DMS79 (cell line): ENCODE measurements around the gene CCNH.
A peak's percentile ranks its signal among the peaks of the same experiment; 100 is the strongest.

Experiments
- DNase-seq: peaks from one replicate; lab custom pipeline; 2025; lab: John Stamatoyannopoulos, UW

Gene CCNH

DNA sequence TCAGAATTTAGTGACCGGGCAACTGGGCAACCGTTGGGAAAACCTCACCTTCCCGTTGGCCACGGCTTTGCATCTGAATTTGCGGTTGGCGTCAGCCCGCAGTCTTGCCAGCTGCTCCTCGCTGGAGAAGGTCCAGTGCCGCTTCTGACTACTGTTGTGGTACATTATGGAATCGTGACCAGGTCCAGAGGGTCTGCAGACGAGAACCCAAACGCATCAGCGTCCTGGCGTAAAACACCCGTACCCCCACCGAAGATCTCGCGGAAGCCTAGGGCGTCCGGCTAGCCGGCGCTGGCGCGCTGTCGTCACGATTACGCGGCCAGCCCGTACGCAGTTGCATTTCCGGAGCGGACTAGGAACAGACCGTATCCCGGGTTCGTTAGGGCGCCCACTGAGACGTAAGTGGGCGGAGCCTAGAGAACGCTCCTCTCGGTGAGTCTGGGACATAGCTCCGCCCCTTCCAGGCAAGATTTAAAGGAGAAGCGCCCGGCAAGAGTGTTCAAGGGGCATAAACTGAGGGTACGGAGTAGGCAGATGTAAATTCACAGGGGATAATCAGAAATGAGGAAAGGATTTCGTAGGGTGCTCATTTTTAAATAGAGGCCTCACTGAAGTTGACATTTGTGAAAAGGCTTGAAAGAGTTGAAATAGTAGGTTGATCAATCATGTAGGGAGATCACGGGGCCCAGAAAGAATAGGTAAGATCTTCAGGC lies at the start of gene CCNH:
Gene CCNH, minus strand, starts transcription at position 301 of the 713 bp plus-strand sequence. Its CDS starts 136 bp downstream, at position 165.
- peak; percentile 82 for DNase-seq

DNA sequence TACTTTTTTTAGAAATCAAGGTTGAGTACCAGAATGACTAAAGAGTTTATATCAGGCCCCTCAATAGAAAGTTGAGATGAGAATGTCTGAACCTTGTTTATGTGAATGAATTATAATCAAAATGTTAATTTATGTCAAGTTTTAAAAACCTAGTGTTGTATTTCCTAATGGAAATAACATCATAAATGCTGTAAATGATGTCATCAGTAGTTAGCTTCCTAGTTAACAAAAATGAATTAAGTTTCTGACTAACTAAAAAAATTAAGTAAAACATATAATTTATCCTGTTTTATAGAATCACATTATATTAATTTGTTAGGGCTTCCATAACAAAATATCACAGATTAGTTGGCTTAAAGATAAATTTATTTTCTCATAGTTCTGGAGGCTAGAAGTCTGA lies 45.0 kb upstream of the CCNH start:
- no peak for DNase-seq

DNA sequence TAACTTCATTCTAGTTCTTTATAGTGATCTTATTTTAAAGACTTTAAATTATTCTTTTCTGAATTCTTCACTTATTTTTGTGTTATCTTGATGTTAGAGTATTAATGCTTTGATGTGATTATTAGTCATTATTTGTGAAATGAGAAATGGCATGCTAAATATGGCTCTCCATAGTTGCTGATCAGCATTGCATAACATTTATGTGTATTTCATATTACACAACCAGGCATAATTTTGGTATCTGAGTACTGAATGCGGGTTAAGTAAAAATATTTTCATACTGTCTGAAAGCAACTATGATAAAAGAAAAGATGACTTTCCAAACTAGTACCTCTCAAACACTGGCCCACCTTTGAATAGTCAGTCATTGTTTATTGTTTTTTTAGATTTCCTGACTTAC lies 41.1 kb upstream of the CCNH start:
- DNase-seq = no peak

DNA sequence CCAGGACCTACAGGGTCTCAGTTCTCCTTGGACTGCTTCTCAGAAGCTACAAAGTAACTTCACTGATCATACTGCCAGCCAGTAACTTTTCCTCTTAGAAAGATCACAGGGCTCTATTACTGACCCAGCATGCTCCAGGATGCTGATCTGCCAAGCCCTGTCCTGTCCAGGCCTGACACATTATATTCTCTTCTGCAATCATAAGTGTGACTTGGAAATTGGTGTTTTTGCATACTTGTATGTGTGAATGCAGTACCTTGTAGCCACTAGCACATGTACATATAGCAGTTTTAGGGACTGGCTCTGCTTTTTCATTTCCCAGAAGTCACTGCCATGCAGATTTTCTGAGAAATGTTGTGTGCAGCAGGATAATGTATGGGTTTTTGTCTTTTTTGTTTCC lies 40.1 kb upstream of the CCNH start:
- DNase-seq = no peak

DNA sequence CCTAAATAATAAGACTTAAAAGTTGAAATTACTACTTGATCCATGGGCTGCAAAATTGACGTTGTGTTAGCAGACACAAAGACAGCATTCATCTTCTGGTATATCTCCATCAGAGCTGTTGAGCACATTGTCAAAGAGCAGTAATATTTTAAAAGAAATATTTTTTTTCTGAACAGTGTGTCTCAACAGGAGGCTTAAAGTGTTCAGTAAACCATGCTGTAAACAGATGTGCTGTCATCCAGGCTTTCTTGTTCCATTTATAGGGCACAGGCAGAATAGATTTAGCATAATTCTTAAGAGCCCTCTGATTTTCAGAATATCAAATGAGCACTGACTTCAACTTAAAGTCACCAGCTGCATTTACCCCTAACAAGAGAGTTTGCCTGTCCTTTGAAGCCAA lies 29.7 kb upstream of the CCNH start:
- DNase-seq = no peak

DNA sequence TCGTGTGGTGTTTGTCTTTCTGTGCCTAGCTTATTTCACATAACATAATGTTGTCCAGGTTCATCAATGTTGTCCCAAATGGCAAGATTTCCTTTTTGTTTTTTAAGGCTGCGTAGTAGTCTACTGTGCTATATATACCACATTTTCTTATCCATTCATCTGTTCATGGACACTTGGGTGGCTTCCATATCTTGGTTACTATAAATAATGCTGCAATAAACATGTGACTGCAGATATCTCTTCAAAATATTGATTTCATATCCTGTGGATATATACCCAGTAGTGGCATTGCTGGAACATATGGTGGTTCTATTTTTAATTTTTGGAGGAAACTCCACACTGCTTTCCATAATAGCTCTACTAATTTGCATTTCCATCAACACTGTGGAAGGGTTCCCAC lies 25.5 kb upstream of the CCNH start:
- no peak for DNase-seq

DNA sequence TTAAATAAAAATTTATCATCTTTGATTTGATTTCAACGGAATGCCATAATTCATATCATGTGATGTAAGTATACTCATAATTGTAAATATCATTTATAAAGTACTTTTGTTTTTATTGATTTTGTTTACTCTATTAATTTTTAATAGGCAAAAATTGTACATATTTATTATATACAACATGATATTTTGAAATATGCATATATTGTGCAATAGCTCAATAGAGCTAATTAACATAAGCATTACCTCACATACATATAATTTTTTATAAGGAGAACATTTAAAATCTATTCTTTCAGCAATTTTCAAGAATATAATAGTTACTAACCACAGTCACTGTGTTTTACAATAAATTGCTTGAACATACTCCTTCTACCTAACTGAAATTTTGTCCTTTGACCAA lies 25.0 kb upstream of the CCNH start:
- DNase-seq = no peak

DNA sequence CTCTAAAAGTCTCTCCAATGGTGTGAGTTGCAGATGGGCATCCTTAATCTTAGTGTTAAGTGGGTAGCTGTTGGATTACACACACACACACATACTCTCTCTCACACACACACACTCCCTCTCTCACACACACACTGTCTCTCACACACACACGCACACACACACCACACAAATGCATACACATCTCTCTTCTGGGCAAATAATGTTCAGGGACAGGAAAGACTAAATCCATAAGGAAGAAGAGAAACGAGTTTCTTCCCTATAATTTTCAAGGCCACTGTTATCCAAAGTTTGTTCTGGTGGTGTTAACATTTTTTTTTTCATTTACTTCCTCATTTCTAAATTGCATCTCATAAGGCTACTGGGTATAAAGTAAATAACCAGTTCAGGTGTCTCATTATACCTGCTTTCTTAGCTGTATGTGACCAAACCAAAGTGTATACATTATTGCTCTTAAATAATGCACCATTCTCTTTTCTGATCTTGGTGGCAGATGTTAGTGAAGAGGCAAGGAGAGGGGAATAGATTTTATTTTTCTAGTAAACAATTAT lies 22.5 kb upstream of the CCNH start:
- DNase-seq = no peak

DNA sequence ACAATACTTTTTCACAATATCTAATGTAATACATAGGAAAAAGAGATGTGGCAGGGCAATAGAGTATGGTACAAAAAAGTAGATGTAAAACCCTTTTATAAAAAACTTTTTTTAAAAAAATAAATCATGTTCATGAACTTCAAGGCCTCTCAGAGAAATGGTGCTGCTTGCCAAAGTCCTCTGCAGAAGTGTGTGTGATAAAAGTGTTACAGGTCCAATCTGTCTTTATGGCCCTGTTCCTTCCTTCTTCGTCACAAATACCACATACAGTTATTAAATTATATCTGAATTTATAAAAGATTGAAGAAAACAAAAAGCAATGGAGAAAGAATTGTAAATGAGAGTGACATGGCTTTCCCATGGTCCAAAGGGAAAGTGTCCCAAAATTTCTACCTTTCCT lies 21.7 kb upstream of the CCNH start:
- no peak for DNase-seq

DNA sequence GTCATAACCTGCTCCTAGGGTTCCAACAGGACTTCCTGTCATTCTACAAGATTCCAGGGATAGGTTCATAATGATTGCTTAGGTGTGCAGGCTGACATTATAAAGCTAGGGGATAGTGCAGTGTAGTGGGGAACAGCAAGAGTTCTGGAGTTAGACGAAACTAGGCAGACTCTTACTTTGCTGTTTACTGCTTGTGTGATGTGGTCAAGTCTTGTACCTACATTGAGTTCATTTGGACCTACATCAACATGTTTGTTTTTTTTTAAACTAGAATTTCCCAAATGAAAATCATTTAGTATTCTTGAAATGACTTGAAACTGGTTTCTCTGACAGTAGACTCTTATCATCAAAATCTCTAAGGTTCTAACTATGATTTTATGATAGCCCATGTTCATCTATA lies 21.2 kb upstream of the CCNH start:
- DNase-seq = no peak

DNA sequence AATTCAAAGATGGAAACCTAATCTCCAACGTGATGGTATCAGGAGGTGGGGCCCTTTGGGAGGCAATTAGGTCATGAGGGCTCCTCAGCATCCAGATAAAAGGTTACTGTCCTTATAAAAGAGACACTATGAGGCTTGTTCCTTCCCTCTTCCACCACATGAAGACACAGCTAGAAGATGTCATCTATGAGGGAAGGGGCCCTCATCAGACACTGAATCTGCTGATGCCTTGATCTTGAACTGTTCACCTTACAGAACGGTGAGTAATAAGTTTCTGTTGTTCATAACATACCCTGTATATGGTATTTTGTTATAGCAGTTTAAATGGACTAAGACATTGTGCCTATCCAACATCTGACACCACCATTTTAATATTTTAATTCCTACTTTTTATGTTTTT lies 19.7 kb upstream of the CCNH start:
- DNase-seq = no peak

DNA sequence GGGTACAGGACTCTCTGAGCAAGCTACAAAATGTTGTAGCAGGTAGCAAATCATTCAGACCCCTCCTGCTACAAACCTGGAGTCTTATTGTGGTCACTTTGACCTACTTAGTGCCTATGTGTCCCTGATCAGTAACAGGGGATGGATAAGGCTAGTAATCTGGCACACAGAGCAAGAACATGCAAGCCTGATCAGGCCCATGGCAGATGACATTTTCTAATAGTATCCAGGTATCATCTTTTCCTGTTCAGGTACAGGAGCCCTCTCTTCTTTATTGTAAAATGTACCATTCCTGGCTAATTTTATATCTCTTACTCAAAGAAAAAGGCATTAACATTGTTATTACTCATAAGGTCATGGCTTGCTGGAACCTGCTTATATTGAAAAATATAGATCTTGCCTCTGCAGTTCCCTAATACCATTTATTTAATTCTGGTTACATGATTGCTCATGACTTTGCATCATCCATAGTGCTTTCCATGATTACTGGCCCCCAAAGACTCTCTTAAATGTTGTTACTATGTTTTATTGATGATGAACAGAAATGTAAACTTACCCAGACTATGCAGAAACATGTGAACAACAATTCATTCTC lies 18.2 kb upstream of the CCNH start:
- no peak for DNase-seq

DNA sequence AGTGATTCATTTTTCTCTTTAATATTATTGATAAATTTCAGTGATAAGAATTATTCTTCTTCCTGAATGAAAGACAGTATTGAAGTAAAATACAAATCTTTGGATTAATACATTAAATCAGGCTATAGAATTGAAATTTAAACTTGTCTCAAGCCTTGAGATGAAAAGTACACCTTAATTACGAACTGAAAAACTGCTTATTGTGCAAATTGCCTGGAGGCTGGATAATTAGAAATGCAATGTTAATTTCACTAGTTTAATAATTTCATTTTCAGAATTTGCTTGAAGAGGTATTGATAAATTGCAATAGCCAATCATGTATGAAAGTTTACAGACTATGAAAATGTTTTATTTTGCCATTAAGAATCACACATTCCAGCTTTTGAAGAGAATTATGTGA lies 11.0 kb upstream of the CCNH start:
- no peak for DNase-seq

DNA sequence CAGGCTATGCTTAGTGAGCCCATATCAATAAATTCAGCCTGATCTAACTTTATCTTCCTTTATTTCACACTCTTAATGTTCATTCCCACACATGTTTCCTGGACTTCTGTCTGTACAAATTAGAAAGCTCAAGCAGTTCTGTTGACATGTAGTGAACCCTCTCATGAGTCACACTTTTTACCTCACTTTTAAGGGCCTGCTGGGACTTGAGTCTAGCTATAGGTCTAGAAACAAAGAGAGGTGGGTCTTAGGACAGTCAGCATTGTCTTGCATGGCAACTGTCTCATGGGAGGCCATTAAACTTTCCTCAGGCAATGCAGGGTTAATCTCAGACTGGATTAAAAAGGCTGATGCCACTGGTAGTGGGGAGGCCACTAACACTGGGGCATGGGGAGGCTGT lies 8.6 kb upstream of the CCNH start:
- DNase-seq = no peak

DNA sequence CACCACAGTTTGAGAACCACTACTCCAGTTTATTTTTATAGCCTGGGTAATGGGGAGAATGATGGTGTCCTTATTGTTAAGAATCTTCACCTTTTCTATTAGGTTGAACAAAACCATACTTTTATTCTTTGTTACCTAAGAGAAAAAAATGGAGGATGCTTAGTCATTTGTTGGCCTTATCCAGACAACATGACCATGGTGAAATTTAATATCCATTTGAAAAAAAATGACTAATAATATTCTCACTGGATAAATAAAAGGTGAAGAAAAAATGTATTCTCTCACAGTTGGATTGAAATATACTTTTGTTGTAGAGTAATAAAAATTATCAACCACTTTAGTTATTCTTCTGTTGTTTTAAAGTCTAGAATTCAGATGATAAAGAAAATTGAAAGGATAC lies 5.8 kb upstream of the CCNH start:
- no peak for DNase-seq

DNA sequence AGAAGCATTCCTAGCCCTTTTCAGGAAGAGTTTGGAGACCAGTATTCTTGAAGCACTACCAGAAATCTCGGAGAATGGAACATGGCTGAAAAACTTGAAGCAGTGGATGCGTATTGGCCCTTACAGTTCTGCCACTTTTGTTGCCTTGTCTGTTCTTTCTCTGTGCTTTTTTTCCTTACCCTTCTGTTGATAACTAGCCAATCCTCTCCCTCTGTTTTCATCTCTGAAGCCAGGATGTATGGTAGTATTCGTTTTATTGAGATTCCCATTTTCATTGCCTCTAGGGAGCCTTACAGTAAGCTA lies 564 bp upstream of the CCNH start:
- no peak for DNase-seq

DNA sequence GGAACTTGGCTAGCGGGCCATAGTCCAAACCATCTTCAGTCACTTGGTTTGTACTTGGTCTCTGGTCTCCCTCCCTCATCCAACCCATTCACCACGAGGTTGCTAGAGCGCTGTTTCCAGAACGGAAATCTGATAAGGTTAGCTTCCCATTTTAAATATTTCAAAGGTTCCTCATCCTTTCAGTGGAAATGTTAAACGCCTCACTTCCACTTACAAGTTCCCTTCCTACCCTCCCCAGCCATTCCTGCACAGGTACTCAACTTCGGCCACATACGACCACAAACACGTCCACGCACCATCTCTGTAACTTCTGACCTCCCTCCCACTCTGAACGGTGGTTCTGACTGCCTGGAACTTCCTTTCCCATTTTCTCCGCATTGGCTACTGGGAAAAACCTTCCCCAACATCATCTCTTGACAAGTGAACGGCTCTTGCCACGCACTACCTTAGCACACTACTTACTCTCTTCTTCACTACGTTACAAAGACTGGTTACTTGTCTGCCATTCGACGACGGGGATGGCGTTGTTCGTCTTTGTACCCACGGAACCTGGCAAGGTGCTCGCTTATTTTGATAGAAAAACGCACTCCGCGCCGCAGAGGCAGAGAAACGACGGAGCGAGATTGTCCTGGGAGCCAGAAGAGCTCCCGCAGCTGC lies 629 bp downstream of the CCNH start:
- no peak for DNase-seq

DNA sequence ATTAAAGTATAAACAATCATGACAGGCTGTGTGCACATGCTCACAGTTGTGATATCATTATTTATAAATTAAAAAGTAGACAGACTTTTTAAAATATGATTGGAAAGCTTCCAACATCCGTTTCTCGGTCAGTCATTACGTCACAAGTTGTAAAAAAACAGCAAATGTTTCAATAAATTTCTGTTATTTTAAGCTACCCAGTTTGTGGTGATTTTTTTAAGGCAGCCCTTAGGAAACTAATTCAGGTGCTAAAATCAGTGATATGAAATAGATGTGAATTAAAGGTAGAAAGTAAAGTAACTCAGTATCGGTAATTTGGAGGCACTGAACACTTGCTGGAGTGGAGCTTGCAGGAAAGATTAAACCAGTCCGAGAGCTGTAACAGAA lies 1.2 kb downstream of the CCNH start:
- DNase-seq = no peak

DNA sequence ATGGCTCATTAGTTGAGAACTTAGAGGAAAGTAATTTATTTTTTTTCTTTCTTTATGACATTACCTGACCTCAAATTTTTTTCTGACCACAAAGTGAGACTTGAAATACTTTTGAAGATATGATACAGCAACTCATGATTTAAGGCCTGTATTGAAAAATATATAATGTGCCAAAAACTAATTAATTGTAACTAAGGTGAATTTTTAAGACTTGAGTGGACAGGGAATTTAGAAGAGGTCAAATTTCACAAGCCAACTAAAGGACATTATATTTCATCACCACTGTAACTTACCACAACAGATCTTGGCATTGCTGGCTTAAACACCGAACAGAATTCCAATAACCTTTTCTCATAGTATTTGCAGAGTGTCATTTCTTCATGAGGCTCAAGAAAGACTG lies 1.8 kb downstream of the CCNH start:
- DNase-seq = no peak

DNA sequence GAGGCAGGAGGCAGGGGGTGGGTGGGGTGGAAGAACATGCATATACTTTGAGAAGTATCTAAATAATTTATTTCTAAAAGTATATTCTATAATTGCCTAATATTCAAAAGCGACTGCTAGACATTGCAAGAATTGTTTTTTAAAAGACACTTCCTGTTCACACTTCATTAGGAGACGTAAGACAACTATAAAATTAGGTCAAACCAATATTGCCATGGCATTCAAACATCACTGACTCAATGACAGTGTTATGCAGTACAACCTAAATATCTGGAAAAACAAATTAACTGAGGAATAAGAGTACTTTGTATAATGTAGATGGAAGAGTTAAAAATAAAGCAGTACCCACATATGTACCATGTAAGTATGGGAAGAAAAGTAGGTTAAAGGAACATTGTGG lies 4.5 kb downstream of the CCNH start:
- DNase-seq = no peak

DNA sequence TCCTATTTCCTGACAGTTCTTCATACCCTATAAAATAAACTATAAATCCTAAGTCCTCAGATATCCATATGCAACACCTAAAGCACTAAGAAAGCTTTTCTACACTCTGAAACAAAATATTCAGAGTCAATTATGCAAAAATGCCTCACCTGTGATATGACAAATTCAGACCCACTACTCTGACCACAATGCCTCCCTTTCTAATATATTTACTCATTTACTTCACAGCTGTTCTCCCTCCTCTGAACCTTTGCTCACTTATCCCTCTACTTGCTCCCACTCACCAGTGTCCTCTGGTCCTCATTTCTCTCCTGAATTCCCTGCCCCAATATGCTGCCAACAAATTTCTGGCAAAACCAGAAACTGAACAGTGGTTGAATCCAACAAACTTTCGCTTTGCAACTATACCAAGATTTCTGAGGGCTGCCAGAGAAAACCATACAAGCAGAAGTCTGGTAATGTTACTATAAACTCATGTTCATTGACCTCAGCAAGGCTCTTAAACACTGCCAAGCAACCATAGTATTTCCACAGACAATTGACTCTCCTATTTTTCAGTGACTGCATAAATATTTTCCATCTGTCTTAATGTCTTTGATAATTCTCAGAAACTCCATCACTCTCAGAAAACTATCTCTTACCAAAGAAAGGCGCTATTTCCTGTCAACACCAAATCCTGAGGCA lies 7.1 kb downstream of the CCNH start:
- no peak for DNase-seq

DNA sequence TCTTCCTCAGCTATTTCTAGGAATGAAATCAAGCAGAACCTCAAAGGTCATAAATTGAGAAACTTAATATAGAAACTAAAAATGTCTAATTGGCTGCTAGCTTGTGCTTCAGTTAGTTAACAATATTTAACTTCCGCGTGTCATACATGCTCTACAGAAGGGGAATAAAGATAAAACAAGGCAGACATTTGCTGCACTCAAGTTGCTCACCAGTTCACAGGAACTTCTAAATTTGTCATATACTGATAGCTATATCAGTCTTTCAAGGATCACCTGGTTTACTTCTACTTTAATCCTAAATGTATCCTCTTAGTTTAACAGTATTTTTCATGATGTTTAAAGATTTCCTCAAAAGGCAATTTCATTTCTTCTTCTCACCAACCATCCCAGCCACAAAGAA lies 8.4 kb downstream of the CCNH start:
- no peak for DNase-seq

DNA sequence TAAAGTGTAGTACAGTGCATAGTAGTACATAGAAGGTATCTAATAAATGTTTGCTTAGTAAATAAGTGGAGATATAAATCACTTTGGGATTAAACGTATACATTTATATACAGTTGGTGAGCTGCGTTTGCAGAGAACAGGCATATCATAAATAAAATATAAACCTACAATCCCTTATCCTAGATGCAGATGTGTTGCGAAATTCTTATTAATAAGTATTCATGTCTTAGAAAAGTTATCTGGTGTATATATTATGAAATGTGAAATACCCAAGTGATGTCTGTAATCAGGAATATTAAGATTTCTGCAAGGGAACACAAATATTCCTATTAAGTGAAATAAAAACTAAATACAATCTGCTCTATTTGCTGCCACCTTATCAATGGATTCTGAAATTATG lies 8.8 kb downstream of the CCNH start:
- no peak for DNase-seq
